ENCODE measurements around the gene OR8S1.

The OR8S1 gene

DNA sequence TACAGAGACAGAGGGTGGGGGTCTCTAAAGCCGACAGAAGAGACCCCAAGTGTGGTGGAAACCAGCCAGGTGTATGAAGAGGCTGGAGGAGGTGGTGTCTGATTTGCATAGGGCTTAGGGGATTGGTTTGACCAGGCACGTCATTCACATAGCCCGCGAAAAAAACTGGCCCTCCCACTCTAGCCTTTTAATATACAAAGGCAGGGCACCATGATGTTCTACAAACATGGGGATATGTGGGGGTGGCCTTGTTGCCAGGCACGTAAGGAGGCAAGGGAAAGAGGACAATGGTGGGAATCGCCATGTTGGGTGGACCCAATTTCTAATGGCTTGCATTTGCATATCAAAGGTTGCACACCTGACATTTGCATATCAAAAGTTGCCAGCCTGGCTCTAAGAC is 31.2 kb downstream of the OR8S1 start:
- no peak for DNase-seq (ENCODE audit: low spot score)

DNA sequence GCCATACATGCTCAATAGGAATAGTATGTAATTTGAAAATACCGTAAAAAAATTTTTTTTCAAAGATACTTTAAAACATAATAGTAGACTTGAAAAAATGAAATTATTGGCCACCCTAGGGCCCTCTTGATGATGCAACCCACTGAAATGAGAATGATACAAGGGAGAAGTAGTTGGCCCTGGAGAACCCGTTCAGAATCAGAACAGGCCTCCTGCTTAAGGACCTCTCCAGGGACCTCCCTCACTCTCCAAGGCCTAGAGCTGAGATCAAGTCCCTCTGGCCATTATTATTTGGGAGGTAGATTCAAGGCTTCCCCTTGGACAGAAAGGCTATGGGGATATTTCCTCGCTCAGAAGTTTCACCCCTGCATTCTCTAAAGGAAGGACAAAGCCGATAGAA is 32.5 kb downstream of the OR8S1 start:
- DNase-seq (ENCODE audit: low spot score) = no peak

DNA sequence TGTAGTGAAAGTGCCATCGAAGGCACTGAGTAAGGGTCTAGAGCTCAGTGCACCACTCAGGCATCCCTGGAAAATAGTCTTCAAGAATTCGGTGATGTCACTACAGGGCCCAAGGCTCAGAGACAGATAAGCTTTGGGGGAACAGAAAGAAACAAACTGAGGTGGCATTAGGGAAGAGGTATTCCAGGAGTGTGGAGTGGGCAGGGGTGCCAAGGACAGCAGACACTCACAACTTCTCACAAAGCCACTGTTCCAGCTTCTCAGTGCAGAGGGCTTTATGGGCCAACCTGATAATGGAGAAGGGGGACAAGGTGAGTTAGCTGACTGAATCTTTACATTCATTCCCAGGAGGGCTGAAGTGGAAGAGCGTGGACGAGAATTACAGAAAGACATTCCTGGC is 42.3 kb downstream of the OR8S1 start:
- DNase-seq (ENCODE audit: low spot score) = no peak

DNA sequence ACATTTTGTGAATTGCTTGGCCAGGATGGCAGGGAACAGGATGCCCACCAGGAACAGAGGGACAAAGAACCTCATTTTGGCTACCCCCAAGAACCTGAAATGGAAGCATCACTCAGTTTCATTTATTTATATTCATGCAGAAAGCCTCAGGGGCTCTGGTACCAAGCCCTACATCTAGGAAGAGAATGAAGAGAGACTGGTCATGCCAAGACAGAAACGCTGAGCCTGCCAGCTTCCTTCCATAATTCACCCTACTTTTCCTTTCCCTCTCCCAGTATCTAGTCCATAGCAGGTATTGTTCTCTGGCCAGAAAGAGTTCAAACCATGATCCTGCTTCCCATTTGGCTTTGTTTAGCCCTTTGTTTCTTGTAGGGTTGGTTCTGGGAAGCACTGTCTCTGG is 44.5 kb downstream of the OR8S1 start, which contains the start of gene LALBA:
LALBA (minus strand) TSS at position 101 of the 400 bp plus-strand sequence; CDS start at position 75, 26 bp downstream.
- no peak for DNase-seq (ENCODE audit: low spot score)

DNA sequence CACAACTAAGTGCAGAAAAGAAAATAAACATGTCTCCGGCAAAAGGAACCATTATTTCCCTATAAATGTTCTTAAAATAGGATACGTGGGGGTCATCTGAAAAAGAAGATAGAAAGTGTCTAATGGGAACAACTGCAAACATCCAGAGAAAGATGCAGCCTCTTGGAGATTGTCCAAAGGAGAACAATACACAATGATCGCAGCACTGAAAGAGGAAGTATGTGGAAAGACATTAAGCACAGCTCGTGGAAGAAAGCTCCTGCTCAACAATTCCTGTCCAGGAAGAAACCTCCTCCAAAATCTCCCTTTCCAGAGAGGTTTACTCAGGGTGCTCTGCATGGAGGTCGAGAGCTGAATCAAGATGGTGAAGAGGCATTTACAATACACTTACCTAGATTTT is 46.9 kb downstream of the OR8S1 start:
- peak; percentile 20 for DNase-seq (ENCODE audit: low spot score)
